Transverse colon (tissue), 3 donors: Measurements from ENCODE around the gene NDUFAF2.

ENCODE experiments used
- CTCF ChIP-seq, 5 experiments: fragments of 200-600 bp in 3 of 5; fragments of 450-650 bp in 2 of 5; sonication (generic) in 3 of 5; IDR thresholded peaks; 1 replicate in 2 of 5; 2 replicates in 3 of 5; pipeline ENCODE4 v1.5.1; 2016 to 2017; ENCODE audit warnings: antibody characterized with exemption in 5 of 5, inconsistent platforms in 3 of 5, mild to moderate bottlenecking in 2 of 5, moderate library complexity in 1 of 5
- POLR2A ChIP-seq: fragments of 450-650 bp; IDR thresholded peaks from one replicate; pipeline ENCODE4 v1.6.1; 2016; ENCODE audit warnings: antibody characterized with exemption, mild to moderate bottlenecking, moderate library complexity

- no peak for TF ChIP-seq CTCF (IDR thresholded peaks at IDR 0.05)
- no peak for TF ChIP-seq POLR2A
Observed at GRCh38 chr5:61051267-61051666, 106.3 kb downstream of the NDUFAF2 start.
